CD4-positive, CD25-positive, alpha-beta regulatory T cell (primary cell): ENCODE results near the gene ARRB2. TPM values are rescaled to one million over a fixed set of nuclear protein-coding genes. Genes with fewer than 3 reads are reported as not detected.
A peak's percentile ranks its signal among the peaks of the same experiment; 100 is the strongest.

Experiments used
- ATAC-seq, 2 donors: fragments of 150-1000 bp; cut with Tn5 transposase; one replicate each; pipeline ENCODE4 v1.10.0; 2021; ENCODE audit warnings: low read depth in 2 of 2, moderate number of reproducible peaks in 2 of 2, moderate library complexity in 1 of 2
- DNase-seq, 3 donors: peaks; one replicate each; pipeline versions ENCODE4 v3.0.0 to v3.0.0-alpha.2; 2012 to 2022; ENCODE audit warnings: mixed read lengths in 1 of 3
- H3K27ac ChIP-seq: one replicate; pipeline ENCODE4 v1.7.0; 2013; ENCODE audit warnings: mild to moderate bottlenecking, low read length; ENCODE audit not compliant: insufficient read depth, poor library complexity, severe bottlenecking
- H3K27me3 ChIP-seq: one replicate; pipeline ENCODE4 v1.7.0; 2013; ENCODE audit warnings: low read length; ENCODE audit not compliant: control insufficient read depth, insufficient read depth
- H3K36me3 ChIP-seq: one replicate; pipeline ENCODE4 v1.7.0; 2013; ENCODE audit warnings: mild to moderate bottlenecking, low read length, moderate library complexity; ENCODE audit not compliant: control insufficient read depth, insufficient read depth
- H3K4me1 ChIP-seq: 2 replicates; pipeline ENCODE4 v1.7.0; 2013; ENCODE audit warnings: mild to moderate bottlenecking, low read length; ENCODE audit not compliant: insufficient read depth, control insufficient read depth, poor library complexity, severe bottlenecking
- H3K4me3 ChIP-seq: one replicate; pipeline ENCODE4 v1.7.0; 2013; ENCODE audit warnings: low read depth, mild to moderate bottlenecking, low read length, moderate library complexity
- H3K9me3 ChIP-seq, 2 experiments: 1 replicate in 1 of 2; 2 replicates in 1 of 2; pipeline ENCODE4 v1.7.0; 2013; ENCODE audit warnings: low read length in 2 of 2, mild to moderate bottlenecking in 1 of 2, moderate library complexity in 1 of 2; ENCODE audit not compliant: control insufficient read depth in 2 of 2
- H3K27ac Mint-ChIP-seq, 3 donors: one replicate each; pipeline ENCODE4 v1.8.0; 2020 to 2022; ENCODE audit warnings: mild to moderate bottlenecking in 3 of 3, mixed read lengths in 3 of 3, moderate library complexity in 2 of 3
- H3K27me3 Mint-ChIP-seq: one replicate; pipeline ENCODE4 v1.8.0; 2022; ENCODE audit warnings: mild to moderate bottlenecking, mixed read lengths
- H3K36me3 Mint-ChIP-seq: one replicate; pipeline ENCODE4 v1.8.0; 2020; ENCODE audit warnings: mixed read lengths
- H3K4me1 Mint-ChIP-seq, 4 donors: one replicate each; pipeline ENCODE4 v1.8.0; 2020 to 2022; ENCODE audit warnings: mixed read lengths in 4 of 4, mild to moderate bottlenecking in 1 of 4
- H3K4me3 Mint-ChIP-seq, 4 donors: one replicate each; pipeline ENCODE4 v1.8.0; 2020 to 2022; ENCODE audit warnings: mild to moderate bottlenecking in 4 of 4, mixed read lengths in 4 of 4, moderate library complexity in 3 of 4
- H3K9me3 Mint-ChIP-seq, 7 donors: one replicate each; pipeline ENCODE4 v1.8.0; 2020 to 2022; ENCODE audit warnings: mixed read lengths in 7 of 7, mild to moderate bottlenecking in 3 of 7, moderate library complexity in 2 of 7
- polyA plus RNA-seq, 4 donors: library from polyadenylated mRNA; unstranded; fragments of 300-500 nt; fragmentation: Illumina TruSeq; gene quantifications; one replicate each; pipeline ENCODE4 v1.2.3, GENCODE V29; 2021
- total RNA-seq: library from RNA; stranded (reverse); gene quantifications from one replicate; pipeline ENCODE4 v1.2.3, GENCODE V29; 2022

ARRB2 gene
- total and polyA plus RNA-seq, 5 donors from 2014 or later, result 22.4 to 197 (median 32.2) TPM

DNA sequence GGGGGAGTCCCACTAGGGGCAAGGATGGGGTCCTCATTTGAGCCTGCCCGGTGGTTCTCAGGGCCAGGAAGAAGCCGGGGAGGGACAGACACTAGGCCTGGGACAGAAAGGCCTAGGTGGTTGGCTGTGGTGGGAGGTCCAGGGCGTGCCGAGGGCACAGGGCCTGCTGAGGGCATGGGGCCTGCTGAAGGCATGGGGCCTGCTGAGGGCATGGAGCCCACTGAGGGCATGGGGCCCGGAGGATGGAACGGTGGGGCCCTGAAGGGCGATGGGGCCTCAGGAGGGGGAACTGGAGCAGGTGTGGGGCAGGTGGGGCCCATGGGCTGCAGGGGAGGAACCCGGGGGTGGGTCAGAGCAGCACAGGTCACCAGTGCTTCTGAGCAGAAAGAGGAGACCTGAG lies 37.7 kb upstream of the ARRB2 start:
- H3K27ac Mint-ChIP-seq, result no peak overlapping the region
- Histone ChIP-seq H3K4me1 (no peaks in the 10 kb centered on the region), H3K9me3 (no peaks in the 10 kb centered on the region), H3K36me3 (peaks cover 65% of the 10 kb centered on the region), H3K27ac (no peak overlapping the region), H3K4me3 (no peak overlapping the region), H3K27me3 (no peaks in the 10 kb centered on the region)
- H3K9me3 Mint-ChIP-seq, result no peaks in the 10 kb centered on the region
- H3K36me3 Mint-ChIP-seq, result peaks cover 36% of the 10 kb centered on the region
- H3K4me1 Mint-ChIP-seq, result peaks cover 0 to 3% (median 0%) of the 10 kb centered on the region in 4 donors
- no peak overlapping the region for H3K4me3 Mint-ChIP-seq
- H3K27me3 Mint-ChIP-seq, result no peaks in the 10 kb centered on the region
- ATAC-seq, result no peak
- no peak for DNase-seq

DNA sequence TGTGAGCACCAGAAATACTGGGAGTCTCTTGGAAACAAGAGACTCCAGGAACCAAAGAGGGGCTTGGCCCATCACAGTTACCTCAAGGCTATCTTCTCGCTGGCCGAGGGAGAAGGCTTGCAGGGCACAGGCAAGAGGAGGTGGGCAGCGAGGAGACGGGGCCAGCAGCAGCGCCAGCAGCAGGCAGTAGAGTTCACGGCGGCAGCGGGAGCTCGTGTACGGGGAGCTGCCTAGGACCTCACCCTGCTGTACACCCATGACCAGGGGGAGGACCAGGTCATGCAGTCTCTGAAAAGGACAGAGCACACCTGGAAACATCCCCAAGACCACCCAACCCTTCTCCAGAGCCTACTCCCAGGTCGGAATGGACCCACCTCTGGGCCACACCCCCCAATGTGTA lies 37.3 kb upstream of the ARRB2 start:
- Mint-ChIP-seq H3K27ac (no peak overlapping the region), H3K36me3 (peaks cover 36% of the 10 kb centered on the region), H3K4me3 (no peak overlapping the region), H3K27me3 (no peaks in the 10 kb centered on the region), H3K4me1 (peaks cover 0 to 3% (median 0%) of the 10 kb centered on the region in 4 donors), H3K9me3 (no peaks in the 10 kb centered on the region)
- Histone ChIP-seq H3K27me3 (no peaks in the 10 kb centered on the region), H3K4me1 (no peaks in the 10 kb centered on the region), H3K4me3 (no peak overlapping the region), H3K9me3 (no peaks in the 10 kb centered on the region), H3K36me3 (peaks cover 66% of the 10 kb centered on the region), H3K27ac (no peak overlapping the region)
- DNase-seq (no peak), ATAC-seq (no peak)

DNA sequence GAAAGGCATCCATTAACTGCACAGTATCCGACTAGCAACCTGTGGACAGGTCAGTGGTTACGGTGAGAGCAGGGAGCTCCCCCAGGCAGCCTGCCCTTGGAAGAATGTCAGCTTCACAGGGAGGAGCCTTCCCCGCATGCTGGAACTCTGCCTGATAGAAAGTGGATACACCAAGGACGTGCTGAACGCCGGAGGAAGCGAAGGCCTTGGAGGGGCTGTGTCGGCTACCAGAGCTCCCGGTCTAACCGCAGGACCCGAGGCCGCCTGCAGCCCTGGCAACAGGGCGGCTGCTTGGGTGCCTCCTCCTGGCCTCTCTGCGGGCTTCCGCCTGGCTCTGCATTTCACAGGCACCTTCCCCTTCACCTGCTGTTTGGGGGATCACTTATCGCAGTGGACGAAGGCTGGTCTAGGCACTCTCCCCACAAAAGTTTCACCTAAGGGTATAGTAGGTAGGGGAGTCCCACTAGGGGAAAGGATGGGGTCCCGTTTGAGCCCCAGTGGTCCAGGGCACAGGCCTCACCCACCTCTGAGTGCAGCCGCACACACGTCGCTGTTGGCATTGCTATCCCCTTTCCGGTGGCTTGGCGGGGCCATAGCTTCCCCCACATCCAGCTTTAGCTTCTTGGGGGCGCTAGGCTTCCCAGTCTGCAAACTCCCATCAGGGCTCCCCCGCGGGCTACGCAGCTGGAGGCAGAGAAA lies 36.3 kb upstream of the ARRB2 start:
- DNase-seq, result no peak
- Mint-ChIP-seq H3K4me1 (peaks cover 0 to 3% (median 0%) of the 10 kb centered on the region in 4 donors), H3K9me3 (no peaks in the 10 kb centered on the region), H3K4me3 (no peak overlapping the region), H3K36me3 (peaks cover 40% of the 10 kb centered on the region), H3K27me3 (no peaks in the 10 kb centered on the region), H3K27ac (no peak overlapping the region)
- H3K27me3 ChIP-seq, result no peaks in the 10 kb centered on the region
- H3K4me1 ChIP-seq, result no peaks in the 10 kb centered on the region
- H3K9me3 ChIP-seq, result no peaks in the 10 kb centered on the region
- no peak overlapping the region for H3K4me3 ChIP-seq
- peaks cover 76% of the 10 kb centered on the region for H3K36me3 ChIP-seq
- H3K27ac ChIP-seq, result no peak overlapping the region
- ATAC-seq, result no peak

DNA sequence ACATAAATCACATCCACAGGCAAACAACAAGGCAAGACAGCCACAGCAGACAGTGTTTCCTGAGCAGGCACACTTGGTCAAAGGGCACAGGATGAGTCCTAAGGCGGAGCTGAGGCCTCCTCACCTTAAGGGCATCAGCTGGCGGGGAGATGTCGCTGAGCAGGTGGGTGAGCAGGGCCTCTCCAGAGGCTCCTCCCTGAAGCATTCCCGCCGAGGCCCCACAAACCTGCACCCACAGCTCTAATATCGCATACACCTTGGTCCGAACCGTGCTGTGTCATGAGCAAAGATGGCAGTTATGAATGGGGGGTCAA lies 35.8 kb upstream of the ARRB2 start:
- Histone ChIP-seq H3K27me3 (no peaks in the 10 kb centered on the region), H3K9me3 (no peaks in the 10 kb centered on the region), H3K4me1 (no peaks in the 10 kb centered on the region), H3K4me3 (no peak overlapping the region), H3K36me3 (peaks cover 79% of the 10 kb centered on the region), H3K27ac (no peak overlapping the region)
- H3K27me3 Mint-ChIP-seq, result no peaks in the 10 kb centered on the region
- no peak for ATAC-seq
- H3K4me1 Mint-ChIP-seq, result peaks cover 0 to 4% (median 0%) of the 10 kb centered on the region in 4 donors
- H3K9me3 Mint-ChIP-seq, result no peaks in the 10 kb centered on the region
- no peak for DNase-seq
- H3K4me3 Mint-ChIP-seq, result no peak overlapping the region
- H3K27ac Mint-ChIP-seq, result peak overlapping the region in 1 of 3 donors; percentile 41
- peaks cover 45% of the 10 kb centered on the region for H3K36me3 Mint-ChIP-seq

DNA sequence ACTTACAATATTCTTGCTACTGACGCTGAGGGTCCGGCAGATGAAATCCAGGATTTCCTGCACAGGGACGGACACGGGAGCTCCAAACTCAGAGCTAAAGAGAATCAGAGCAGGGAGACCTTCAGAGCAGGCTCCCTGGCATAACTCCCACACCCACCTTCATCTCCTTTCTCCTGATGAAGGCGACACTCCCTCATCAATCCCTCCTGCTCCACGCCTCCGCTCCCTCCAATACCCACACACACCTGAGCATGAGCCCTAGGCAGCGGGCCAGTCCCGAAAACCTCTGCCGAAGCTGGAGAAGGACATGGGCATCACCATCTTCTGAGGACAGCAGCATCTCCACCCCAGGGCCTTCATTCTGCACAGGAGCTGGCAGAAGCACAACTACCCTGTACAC lies 34.6 kb upstream of the ARRB2 start:
- H3K9me3 ChIP-seq, result no peaks in the 10 kb centered on the region
- no peak overlapping the region for H3K27ac ChIP-seq
- ATAC-seq (no peak), DNase-seq (no peak)
- peaks cover 0 to 5% (median 0%) of the 10 kb centered on the region in 4 donors for H3K4me1 Mint-ChIP-seq
- no peak overlapping the region for H3K27ac Mint-ChIP-seq
- H3K4me1 ChIP-seq, result no peaks in the 10 kb centered on the region
- no peaks in the 10 kb centered on the region for H3K27me3 ChIP-seq
- H3K27me3 Mint-ChIP-seq, result no peaks in the 10 kb centered on the region
- H3K9me3 Mint-ChIP-seq, result no peaks in the 10 kb centered on the region
- H3K36me3 Mint-ChIP-seq, result peaks cover 48% of the 10 kb centered on the region
- peaks cover 82% of the 10 kb centered on the region for H3K36me3 ChIP-seq
- no peak overlapping the region for H3K4me3 ChIP-seq
- H3K4me3 Mint-ChIP-seq, result no peak overlapping the region

DNA sequence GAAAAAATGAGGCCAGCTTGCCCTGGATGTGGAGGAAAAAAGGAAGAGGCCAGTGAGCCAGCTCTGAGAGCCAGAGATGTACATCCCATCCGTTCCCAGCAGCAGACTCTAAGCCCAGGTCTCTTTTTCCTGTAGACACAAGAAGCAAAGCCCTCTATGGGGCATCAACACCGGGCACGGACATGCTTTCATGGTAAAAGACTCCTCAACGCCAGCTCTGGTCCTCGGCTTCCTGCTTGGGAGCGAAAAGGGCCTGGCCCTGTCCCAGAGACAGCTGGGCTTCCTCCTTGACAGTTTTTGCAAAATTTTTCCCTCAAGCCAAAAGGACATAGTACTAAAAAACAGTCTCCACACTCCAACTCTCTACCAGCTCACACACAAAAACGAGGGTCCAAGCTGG lies 33.6 kb upstream of the ARRB2 start:
- no peak for ATAC-seq
- Mint-ChIP-seq H3K4me1 (peaks cover 0 to 5% (median 0%) of the 10 kb centered on the region in 4 donors), H3K4me3 (no peak overlapping the region), H3K27me3 (no peaks in the 10 kb centered on the region), H3K9me3 (no peaks in the 10 kb centered on the region), H3K36me3 (peaks cover 42% of the 10 kb centered on the region), H3K27ac (peak overlapping the region in 1 of 3 donors; percentile 69)
- Histone ChIP-seq H3K27ac (no peak overlapping the region), H3K9me3 (no peaks in the 10 kb centered on the region), H3K4me1 (no peaks in the 10 kb centered on the region), H3K4me3 (no peak overlapping the region), H3K27me3 (no peaks in the 10 kb centered on the region), H3K36me3 (peaks cover 75% of the 10 kb centered on the region)
- no peak for DNase-seq

DNA sequence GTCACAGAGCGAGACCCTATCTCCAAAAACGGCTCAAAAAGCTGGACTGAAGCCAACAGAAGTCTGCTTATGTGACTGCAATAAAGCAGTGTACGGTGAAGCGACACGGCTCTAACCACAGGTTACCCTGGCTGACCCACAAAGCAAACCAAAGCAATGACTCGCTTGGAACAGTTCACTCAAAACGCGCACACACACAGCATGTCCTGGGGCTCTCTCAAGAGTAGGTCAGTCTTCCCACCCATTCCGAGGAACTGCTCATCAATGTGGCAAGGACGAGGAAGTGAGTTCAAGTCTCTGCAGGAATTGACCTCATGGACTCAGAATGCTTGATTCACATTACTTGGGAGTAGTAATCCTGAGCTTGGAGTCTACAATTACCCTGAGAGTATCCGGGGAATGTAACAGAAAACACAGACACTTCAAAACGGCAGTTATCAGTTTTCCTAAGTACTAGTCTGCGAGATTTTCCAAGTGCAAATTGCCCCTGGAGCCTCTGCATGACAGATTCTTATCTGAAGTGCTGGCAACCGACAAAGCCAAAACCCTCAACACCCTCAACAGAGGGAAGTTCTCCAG lies 31.9 kb upstream of the ARRB2 start:
- Histone ChIP-seq H3K9me3 (no peaks in the 10 kb centered on the region), H3K27ac (no peak overlapping the region), H3K27me3 (no peaks in the 10 kb centered on the region), H3K36me3 (peaks cover 73% of the 10 kb centered on the region), H3K4me3 (no peak overlapping the region), H3K4me1 (no peaks in the 10 kb centered on the region)
- DNase-seq (no peak), ATAC-seq (no peak)
- no peaks in the 10 kb centered on the region for H3K9me3 Mint-ChIP-seq
- peak overlapping the region in 1 of 3 donors; percentile 60 for H3K27ac Mint-ChIP-seq
- H3K4me3 Mint-ChIP-seq, result no peak overlapping the region
- peaks cover 0 to 5% (median 0%) of the 10 kb centered on the region in 4 donors for H3K4me1 Mint-ChIP-seq
- peaks cover 46% of the 10 kb centered on the region for H3K36me3 Mint-ChIP-seq
- H3K27me3 Mint-ChIP-seq, result no peaks in the 10 kb centered on the region

DNA sequence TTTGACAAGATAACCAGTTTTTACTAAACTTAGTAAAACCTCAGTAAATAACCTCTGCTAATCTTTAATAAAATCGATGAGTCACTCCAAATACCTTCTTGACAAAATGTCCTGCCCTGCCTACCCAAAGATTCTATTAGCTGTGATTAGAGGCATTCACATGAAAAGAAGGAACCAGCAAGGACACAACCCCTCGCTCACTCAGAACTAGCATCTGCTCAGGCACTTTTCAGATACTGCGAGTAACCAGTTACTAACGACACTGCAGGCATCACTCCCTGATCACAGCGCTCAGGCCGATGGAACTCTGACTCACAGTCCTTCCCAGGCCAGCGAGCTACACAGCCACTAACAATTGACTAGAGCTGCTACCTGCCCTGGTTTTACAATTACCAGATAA lies 30.8 kb upstream of the ARRB2 start:
- DNase-seq (no peak), ATAC-seq (no peak)
- H3K36me3 ChIP-seq, result peaks cover 66% of the 10 kb centered on the region
- peaks cover 52% of the 10 kb centered on the region for H3K36me3 Mint-ChIP-seq
- H3K4me3 ChIP-seq, result no peak overlapping the region
- no peaks in the 10 kb centered on the region for H3K9me3 Mint-ChIP-seq
- H3K9me3 ChIP-seq, result no peaks in the 10 kb centered on the region
- H3K27me3 ChIP-seq, result no peaks in the 10 kb centered on the region
- no peaks in the 10 kb centered on the region for H3K4me1 ChIP-seq
- no peaks in the 10 kb centered on the region for H3K27me3 Mint-ChIP-seq
- H3K27ac ChIP-seq, result no peak overlapping the region
- peaks cover 0 to 9% (median 0%) of the 10 kb centered on the region in 4 donors for H3K4me1 Mint-ChIP-seq
- no peak overlapping the region for H3K4me3 Mint-ChIP-seq
- peak overlapping the region in 2 of 3 donors; percentile 20 to 69 for H3K27ac Mint-ChIP-seq
